Neural cell (in vitro differentiated cells): ENCODE measurements around the gene DCDC1. TPM values are rescaled to one million over a fixed set of nuclear protein-coding genes. Genes with fewer than 3 reads are reported as not detected.

Experiments used
- H2AFZ ChIP-seq: fragments of 200-600, 300-800 bp; sonication (generic), shearing (Covaris generic); 2 replicates; pipeline ENCODE4 v1.6.0; 2014; ENCODE audit warnings: low read depth, mild to moderate bottlenecking, antibody characterized with exemption, low read length, moderate library complexity
- H3F3A ChIP-seq: fragments of 200-600 bp; shearing (Covaris generic); 2 replicates; pipeline ENCODE4 v1.6.1; 2016; ENCODE audit warnings: mild to moderate bottlenecking, moderate library complexity, mixed read lengths, antibody characterized with exemption, low read length; ENCODE audit not compliant: insufficient read depth, poor library complexity, severe bottlenecking
- H3K27ac ChIP-seq: fragments of 200-600, 300-800 bp; sonication (generic), shearing (Covaris generic); 2 replicates; pipeline ENCODE4 v1.5.1; 2014; ENCODE audit warnings: mild to moderate bottlenecking, low read length, moderate library complexity
- H3K27me3 ChIP-seq: fragments of 300-800, 200-600 bp; sonication (generic), shearing (Covaris generic); 2 replicates; pipeline ENCODE4 v1.6.0; 2014; ENCODE audit warnings: mild to moderate bottlenecking, low read depth, low read length, moderate library complexity; ENCODE audit not compliant: insufficient read depth
- H3K36me3 ChIP-seq: fragments of 300-800, 200-600 bp; sonication (generic), shearing (Covaris generic); 2 replicates; pipeline ENCODE4 v1.5.1; 2014; ENCODE audit warnings: mild to moderate bottlenecking, antibody characterized with exemption, low read length, moderate library complexity; ENCODE audit not compliant: insufficient read depth
- H3K4me2 ChIP-seq: fragments of 300-800, 200-600 bp; sonication (generic), shearing (Covaris generic); 2 replicates; pipeline ENCODE4 v1.6.0; 2014; ENCODE audit warnings: mild to moderate bottlenecking, low read length
- H3K4me3 ChIP-seq: fragments of 300-800, 200-600 bp; sonication (generic), shearing (Covaris generic); 2 replicates; pipeline ENCODE4 v1.5.1; 2014; ENCODE audit warnings: mild to moderate bottlenecking, low read length, moderate library complexity
- H3K79me2 ChIP-seq: fragments of 200-600 bp; shearing (Covaris generic); replicated peaks from 2 replicates; pipeline ENCODE4 v1.6.0; 2014; ENCODE audit warnings: mild to moderate bottlenecking, low read length, moderate library complexity; ENCODE audit not compliant: insufficient read depth
- H3K9ac ChIP-seq: fragments of 300-800, 200-600 bp; sonication (generic), shearing (Covaris generic); 2 replicates; pipeline ENCODE4 v1.6.1; 2016; ENCODE audit warnings: mild to moderate bottlenecking, low read length, mixed read lengths
- H3K9me2 ChIP-seq: fragments of 200-600 bp; shearing (Covaris generic); 2 replicates; pipeline ENCODE4 v1.6.1; 2016; ENCODE audit warnings: mild to moderate bottlenecking, low read length, mixed read lengths; ENCODE audit not compliant: insufficient read depth
- H3K9me3 ChIP-seq: fragments of 200-600, 300-800 bp; sonication (generic), shearing (Covaris generic); 2 replicates; pipeline ENCODE4 v1.6.1; 2016; ENCODE audit warnings: mild to moderate bottlenecking, mixed run types, low read length, moderate library complexity, mixed read lengths
- H4K20me1 ChIP-seq: fragments of 200-600 bp; shearing (Covaris generic); 2 replicates; pipeline ENCODE4 v1.6.1; 2016; ENCODE audit warnings: mild to moderate bottlenecking, mixed run types; ENCODE audit not compliant: insufficient read depth
- CTCF ChIP-seq: fragments of 450-650 bp; IDR thresholded peaks from 2 replicates; pipeline ENCODE4 v1.5.1; 2014; ENCODE audit warnings: antibody characterized with exemption, mild to moderate bottlenecking, moderate library complexity; ENCODE audit not compliant: poor library complexity, severe bottlenecking
- EP300 ChIP-seq: fragments of 450-650 bp; conservative IDR thresholded peaks from 2 replicates; pipeline ENCODE4 v1.6.1; 2014; ENCODE audit warnings: antibody characterized with exemption, mild to moderate bottlenecking, moderate library complexity; ENCODE audit not compliant: poor library complexity, severe bottlenecking
- EZH2 ChIP-seq: fragments of 200-600, 300-800 bp; shearing (Covaris generic), sonication (generic); IDR thresholded peaks from 2 replicates; pipeline ENCODE4 v1.6.1; 2014; ENCODE audit warnings: antibody characterized with exemption, low read length, borderline replicate concordance, mild to moderate bottlenecking; ENCODE audit not compliant: insufficient read depth, poor library complexity, severe bottlenecking
- MXI1 ChIP-seq: fragments of 450-650 bp; conservative IDR thresholded peaks from 2 replicates; pipeline ENCODE4 v1.6.1; 2014; ENCODE audit warnings: antibody characterized with exemption, mild to moderate bottlenecking; ENCODE audit not compliant: poor library complexity, severe bottlenecking
- POLR2AphosphoS5 ChIP-seq: IDR thresholded peaks from 2 replicates; pipeline ENCODE4 v1.6.1; 2012
- RAD21 ChIP-seq: fragments of 450-650 bp; conservative IDR thresholded peaks from 2 replicates; pipeline ENCODE4 v1.6.1; 2014; ENCODE audit warnings: antibody characterized with exemption, mild to moderate bottlenecking, moderate library complexity
- REST ChIP-seq: IDR thresholded peaks from 2 replicates; pipeline ENCODE4 v1.6.1; 2012; ENCODE audit warnings: borderline replicate concordance
- SMC3 ChIP-seq: fragments of 450-650 bp; conservative IDR thresholded peaks from 2 replicates; pipeline ENCODE4 v1.6.1; 2014; ENCODE audit warnings: antibody characterized with exemption, mild to moderate bottlenecking, moderate library complexity; ENCODE audit not compliant: poor library complexity
- TAF1 ChIP-seq: IDR thresholded peaks from 2 replicates; pipeline ENCODE4 v1.6.1; 2012; ENCODE audit warnings: low read depth
- polyA plus RNA-seq: library from polyadenylated mRNA; depleted of rRNA; stranded (reverse); fragments of >200 nt; gene quantifications from 2 replicates; pipeline ENCODE4 v1.2.3, GENCODE V29; 2014

DCDC1 gene
- polyA plus RNA-seq, 1 donor from 2014 or later, result 5.0 TPM

- H3K4me3 ChIP-seq, result no peak overlapping the region
- no peak overlapping the region for H2AFZ ChIP-seq
- H3K36me3 ChIP-seq, result no peaks in the 10 kb centered on the region
- no peaks in the 10 kb centered on the region for H3K79me2 ChIP-seq
- H3K4me2 ChIP-seq, result no peak overlapping the region
- H3K9me3 ChIP-seq, result no peaks in the 10 kb centered on the region
- H3K9ac ChIP-seq, result no peak overlapping the region
- H4K20me1 ChIP-seq, result no peaks in the 10 kb centered on the region
- no peaks in the 10 kb centered on the region for H3F3A ChIP-seq
- no peaks in the 10 kb centered on the region for H3K27me3 ChIP-seq
- H3K9me2 ChIP-seq, result no peaks in the 10 kb centered on the region
- H3K27ac ChIP-seq, result no peak overlapping the region
- TF ChIP-seq EZH2, result no peak
These were observed 45.9 kb upstream of the DCDC1 start for GRCh38 chr11:31415435-31415834.

DNA sequence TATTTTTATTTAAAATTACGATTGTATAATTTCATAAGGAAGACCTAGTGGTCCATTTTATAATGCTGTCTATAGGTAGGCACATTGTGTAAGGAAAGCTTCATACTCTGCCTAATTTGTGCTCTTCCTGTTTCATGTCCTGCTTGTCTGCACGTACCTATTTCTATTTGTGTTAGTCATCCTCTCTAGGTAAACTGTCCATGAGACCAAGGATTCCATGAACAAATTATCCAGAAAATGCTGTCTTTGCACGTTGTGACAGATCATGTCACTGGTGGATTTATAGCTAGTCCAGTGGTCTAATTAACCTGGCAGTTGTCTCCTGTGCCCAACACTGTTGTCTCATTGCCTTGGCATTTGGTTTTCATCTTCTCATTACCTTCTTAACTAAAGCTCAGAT is 44.8 kb upstream of the DCDC1 start:
- Histone ChIP-seq H2AFZ (no peak overlapping the region), H3K4me3 (no peak overlapping the region), H3K27ac (no peak overlapping the region), H3K9ac (no peak overlapping the region), H3F3A (no peaks in the 10 kb centered on the region), H3K79me2 (no peaks in the 10 kb centered on the region), H4K20me1 (no peaks in the 10 kb centered on the region), H3K9me3 (no peaks in the 10 kb centered on the region), H3K9me2 (no peaks in the 10 kb centered on the region), H3K4me2 (no peak overlapping the region), H3K27me3 (no peaks in the 10 kb centered on the region), H3K36me3 (no peaks in the 10 kb centered on the region)
- no peak for TF ChIP-seq CTCF
- TF ChIP-seq TAF1, result no peak
- TF ChIP-seq REST, result no peak
- no peak for TF ChIP-seq EP300
- TF ChIP-seq MXI1, result no peak
- no peak for TF ChIP-seq EZH2
- TF ChIP-seq SMC3, result no peak
- no peak for TF ChIP-seq POLR2AphosphoS5
- no peak for TF ChIP-seq RAD21

DNA sequence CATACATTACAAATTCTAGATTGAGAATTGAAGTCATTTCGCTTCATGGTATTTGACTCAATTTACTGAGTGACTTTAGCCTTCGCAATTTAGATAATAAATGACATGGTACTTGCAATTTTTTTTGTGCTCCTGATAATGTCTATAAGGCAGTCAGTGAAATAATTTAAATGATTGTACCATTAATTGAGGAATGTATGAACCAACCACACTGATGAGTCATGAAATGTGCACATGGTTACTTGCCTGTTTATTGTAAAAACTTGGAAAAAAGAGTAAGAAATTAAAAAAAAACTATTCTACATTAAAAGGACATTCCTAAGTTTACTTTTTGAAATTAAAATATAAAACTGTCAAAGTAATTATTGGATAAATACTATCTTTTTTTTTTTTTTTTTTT is 43.4 kb upstream of the DCDC1 start:
- TF ChIP-seq EP300 (no peak), SMC3 (no peak), REST (no peak), RAD21 (no peak), TAF1 (no peak), EZH2 (no peak)
- H3F3A ChIP-seq, result no peaks in the 10 kb centered on the region
- H3K9me3 ChIP-seq, result no peaks in the 10 kb centered on the region
- no peaks in the 10 kb centered on the region for H3K27me3 ChIP-seq
- H3K36me3 ChIP-seq, result no peaks in the 10 kb centered on the region
- no peak overlapping the region for H2AFZ ChIP-seq
- no peak overlapping the region for H3K27ac ChIP-seq
- H3K4me2 ChIP-seq, result no peak overlapping the region
- H3K79me2 ChIP-seq, result no peaks in the 10 kb centered on the region
- H4K20me1 ChIP-seq, result no peaks in the 10 kb centered on the region
- no peak overlapping the region for H3K9ac ChIP-seq
- H3K4me3 ChIP-seq, result no peak overlapping the region
- H3K9me2 ChIP-seq, result no peaks in the 10 kb centered on the region
